T-cell (primary cell): Measurements from ENCODE around the gene CD302. TPM values are rescaled to one million over a fixed set of nuclear protein-coding genes. Genes with fewer than 3 reads are reported as not detected.
A peak's percentile ranks its signal among the peaks of the same experiment; 100 is the strongest.
"Not testable (repeated sequence)": the region's sequence is repeated elsewhere in the genome, so short reads cannot be mapped to it uniquely, and the experiment has no call there.

Experiments used
- ATAC-seq, 4 experiments: fragments of 200-7000 bp in 3 of 4; fragments of 150-1000 bp in 1 of 4; cut with Tn5 transposase; replicated peaks in 1 of 4; 1 replicate in 3 of 4; 2 replicates in 1 of 4; pipeline ENCODE4 v1.10.0; 2021; ENCODE audit warnings: moderate library complexity in 3 of 4, mild to moderate bottlenecking in 2 of 4, moderate number of reproducible peaks in 1 of 4
- CTCF ChIA-PET, 2 donors: fragments of 300-600 bp; sonication (Branson Sonifier 250); formaldehyde crosslinking; loops; one replicate each; lab custom pipeline; 2022; ENCODE audit warnings: antibody characterized with exemption in 2 of 2; lab: Charles Lee
- POLR2A ChIA-PET, 2 donors: fragments of 300-600 bp; sonication (Branson Sonifier 250); formaldehyde crosslinking; loops; one replicate each; lab custom pipeline; 2022; ENCODE audit warnings: antibody characterized with exemption in 2 of 2; lab: Charles Lee
- DNase-seq, 35 experiments: peaks; one replicate each; pipeline versions ENCODE4 v3.0.0 to v3.0.0-alpha.2; 2013 to 2023
- H3K27ac ChIP-seq: one replicate; pipeline ENCODE4 v1.5.1; 2013; ENCODE audit warnings: low read length
- H3K27me3 ChIP-seq, 2 experiments: replicated peaks in 1 of 2; 1 replicate in 1 of 2; 2 replicates in 1 of 2; pipeline versions ENCODE4 v1.6.1 to v1.7.0; 2013; ENCODE audit warnings: low read length in 1 of 2, mixed read lengths in 1 of 2; ENCODE audit not compliant: control insufficient read depth in 2 of 2, insufficient read depth in 2 of 2; ENCODE audit errors: extremely low read depth in 1 of 2
- H3K36me3 ChIP-seq, 2 donors: 1 replicate in 1 of 2; 2 replicates in 1 of 2; pipeline versions ENCODE4 v1.6.1 to v1.7.0; 2013; ENCODE audit warnings: low read length in 1 of 2; ENCODE audit not compliant: control insufficient read depth in 2 of 2, insufficient read depth in 1 of 2; ENCODE audit errors: extremely low read depth in 1 of 2
- H3K4me1 ChIP-seq, 2 experiments: 1 replicate in 1 of 2; 2 replicates in 1 of 2; pipeline versions ENCODE4 v1.6.1 to v1.7.0; 2013; ENCODE audit warnings: low read length in 2 of 2, mixed read lengths in 1 of 2; ENCODE audit not compliant: insufficient read depth in 2 of 2, control insufficient read depth in 1 of 2; ENCODE audit errors: extremely low read depth in 1 of 2
- H3K4me3 ChIP-seq, 2 donors: 1 replicate in 1 of 2; 2 replicates in 1 of 2; pipeline versions ENCODE4 v1.5.1 to v1.7.0; 2013; ENCODE audit warnings: mild to moderate bottlenecking in 2 of 2, low read length in 1 of 2, moderate library complexity in 1 of 2; ENCODE audit not compliant: control insufficient read depth in 1 of 2; ENCODE audit errors: extremely low read depth in 1 of 2
- H3K9me3 ChIP-seq: 2 replicates; pipeline ENCODE4 v1.7.0; 2013
- H3K27ac Mint-ChIP-seq, 2 donors: one replicate each; pipeline ENCODE4 v1.8.0; 2020 to 2021; ENCODE audit warnings: mild to moderate bottlenecking in 2 of 2, mixed read lengths in 2 of 2
- H3K27me3 Mint-ChIP-seq, 2 donors: one replicate each; pipeline ENCODE4 v1.8.0; 2021 to 2022; ENCODE audit warnings: mixed read lengths in 2 of 2
- H3K36me3 Mint-ChIP-seq: one replicate; pipeline ENCODE4 v1.8.0; 2021; ENCODE audit warnings: mixed read lengths
- H3K4me1 Mint-ChIP-seq, 3 donors: one replicate each; pipeline ENCODE4 v1.8.0; 2020 to 2022; ENCODE audit warnings: mixed read lengths in 3 of 3, mild to moderate bottlenecking in 1 of 3
- H3K4me3 Mint-ChIP-seq, 3 donors: one replicate each; pipeline ENCODE4 v1.8.0; 2020 to 2022; ENCODE audit warnings: mild to moderate bottlenecking in 3 of 3, mixed read lengths in 3 of 3, moderate library complexity in 3 of 3
- H3K9me3 Mint-ChIP-seq, 3 donors: one replicate each; pipeline ENCODE4 v1.8.0; 2020 to 2022; ENCODE audit warnings: mixed read lengths in 3 of 3
- WGBS: methylation state at CpG from one replicate; pipeline ENCODE4 v1.1.5; 2013; ENCODE audit warnings: missing lambda C conversion rate; ENCODE audit not compliant: insufficient coverage; 5-methylcytosine and 5-hydroxymethylcytosine counted together
- total RNA-seq, 35 experiments: library from RNA in 6 of 35; stranded (reverse) in 6 of 35; fragments of 120-200 nt in 1 of 35; gene quantifications; one replicate each; pipeline versions ENCODE4 v1.2.1 to v1.2.4 and lab custom pipeline; 2013 to 2026

The CD302 gene
- total RNA-seq, 5 donors from 2014 or later (not counting 1 experiment from before 2014, with no cell fraction given) = 1.0 to 1.6 (median 1.2) TPM

DNA sequence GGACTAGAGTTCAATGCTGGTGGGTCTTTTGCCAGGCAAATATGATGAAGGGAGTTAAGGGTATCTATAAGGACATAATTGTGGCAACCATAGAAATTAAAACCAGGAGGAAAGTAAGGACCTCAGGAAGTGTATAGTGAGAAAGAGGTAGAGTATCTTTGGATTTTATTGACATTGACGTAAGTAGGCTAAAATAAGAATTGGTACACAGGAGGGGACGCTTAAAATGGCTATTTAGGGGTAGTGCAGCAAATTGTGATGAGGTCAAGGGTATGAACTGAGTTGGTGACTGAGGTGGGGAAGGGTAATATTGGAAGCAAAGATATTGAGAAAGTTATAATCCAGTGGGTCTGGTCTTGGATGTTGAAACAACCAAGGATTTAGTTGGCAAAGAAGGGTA lies 43.0 kb downstream of the CD302 start:
- no peaks in the 10 kb centered on the region for H3K27me3 Mint-ChIP-seq
- no peaks in the 10 kb centered on the region for H3K9me3 Mint-ChIP-seq
- H3K4me1 Mint-ChIP-seq = peaks cover 11 to 29% (median 28%) of the 10 kb centered on the region in 3 donors
- H3K27me3 ChIP-seq = no peaks in the 10 kb centered on the region
- no peak overlapping the region for H3K27ac ChIP-seq
- DNase-seq = no peak
- POLR2A ChIA-PET = interaction anchor here in 1 of 2 donors (0.5 kb wide), 1 partner anchor 213 kb away, joined by 3 read pairs; no protein-coding TSS in a partner anchor
- H3K36me3 ChIP-seq = peaks cover 4 to 68% of the 10 kb centered on the region in 2 donors
- H3K9me3 ChIP-seq = no peaks in the 10 kb centered on the region
- no peak for ATAC-seq
- H3K36me3 Mint-ChIP-seq = peaks cover 47% of the 10 kb centered on the region
- no peak overlapping the region for H3K4me3 ChIP-seq
- CTCF ChIA-PET = no interaction called here
- no peak overlapping the region for H3K27ac Mint-ChIP-seq
- H3K4me1 ChIP-seq = peaks cover 0 to 2% of the 10 kb centered on the region in 2 experiments
- WGBS = 93% methylated on average over 2 of the region's 2 CpGs
- no peak overlapping the region for H3K4me3 Mint-ChIP-seq

DNA sequence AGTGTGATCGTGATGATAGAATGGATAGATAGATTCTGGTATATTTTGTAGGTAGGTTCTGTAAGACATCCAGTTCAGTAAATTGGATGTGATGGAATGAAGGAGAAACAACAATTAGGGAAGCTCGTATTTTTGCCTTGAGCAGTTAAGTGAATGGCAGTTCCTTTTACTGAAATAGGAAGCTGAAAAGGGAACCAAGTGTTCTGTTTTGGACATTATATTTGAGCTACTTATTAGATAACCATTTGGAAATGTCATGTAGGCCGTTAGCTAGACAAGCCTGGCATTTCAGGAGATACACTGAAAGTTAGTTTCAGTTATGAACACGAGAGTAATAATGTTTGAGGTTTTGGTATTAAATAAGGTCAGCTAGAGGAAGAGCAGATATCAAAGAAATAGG lies 44.2 kb downstream of the CD302 start:
- Mint-ChIP-seq H3K4me1 (peaks cover 11 to 29% (median 28%) of the 10 kb centered on the region in 3 donors), H3K4me3 (no peak overlapping the region), H3K27me3 (no peaks in the 10 kb centered on the region), H3K27ac (no peak overlapping the region), H3K9me3 (no peaks in the 10 kb centered on the region), H3K36me3 (peaks cover 38% of the 10 kb centered on the region)
- WGBS = 76% methylated on average over 4 of the region's 4 CpGs
- POLR2A ChIA-PET = interaction anchor here in 1 of 2 donors (0.7 kb wide), 1 partner anchor 468 kb away, joined by 3 read pairs; no protein-coding TSS in a partner anchor
- H3K4me3 ChIP-seq = no peak overlapping the region
- H3K27me3 ChIP-seq = no peaks in the 10 kb centered on the region
- ATAC-seq = no peak
- H3K36me3 ChIP-seq = peaks cover 4 to 67% of the 10 kb centered on the region in 2 donors
- CTCF ChIA-PET = no interaction called here
- DNase-seq = no peak
- no peaks in the 10 kb centered on the region for H3K9me3 ChIP-seq
- H3K27ac ChIP-seq = no peak overlapping the region
- H3K4me1 ChIP-seq = peaks cover 0 to 3% of the 10 kb centered on the region in 2 experiments

- peaks cover 4 to 65% of the 10 kb centered on the region in 2 donors for H3K36me3 ChIP-seq
- ChIA-PET POLR2A (no interaction called here), CTCF (no interaction called here)
- peak overlapping the region; percentile 29 to 40 for H3K27ac Mint-ChIP-seq
- no CpG with 5 or more reads among the region's 1 CpG for WGBS
- H3K27me3 ChIP-seq = no peaks in the 10 kb centered on the region
- no peaks in the 10 kb centered on the region for H3K9me3 ChIP-seq
- no peaks in the 10 kb centered on the region for H3K27me3 Mint-ChIP-seq
- DNase-seq = no peak
- H3K4me3 ChIP-seq = no peak overlapping the region
- H3K4me3 Mint-ChIP-seq = no peak overlapping the region
- H3K4me1 ChIP-seq = peaks cover 0 to 3% of the 10 kb centered on the region in 2 experiments
- no peak overlapping the region for H3K27ac ChIP-seq
- H3K9me3 Mint-ChIP-seq = no peaks in the 10 kb centered on the region
- H3K4me1 Mint-ChIP-seq = peaks cover 11 to 32% (median 28%) of the 10 kb centered on the region in 3 donors
- peaks cover 42% of the 10 kb centered on the region for H3K36me3 Mint-ChIP-seq
- ATAC-seq = no peak
These were observed 47.1 kb downstream of the CD302 start for GRCh38 chr2:159750873-159751272.

GRCh38 chr2:159748089-159748488 lies 49.9 kb downstream of the CD302 start:
- H3K4me1 Mint-ChIP-seq = peaks cover 16 to 37% (median 28%) of the 10 kb centered on the region in 3 donors
- H3K36me3 ChIP-seq = peaks cover 5 to 69% of the 10 kb centered on the region in 2 donors
- no peak overlapping the region for H3K4me3 Mint-ChIP-seq
- no peaks in the 10 kb centered on the region for H3K9me3 ChIP-seq
- no peak for DNase-seq
- H3K27ac Mint-ChIP-seq = no peak overlapping the region
- ChIA-PET CTCF (no interaction called here), POLR2A (no interaction called here)
- no peak for ATAC-seq
- no peak overlapping the region for H3K4me3 ChIP-seq
- H3K27me3 Mint-ChIP-seq = no peaks in the 10 kb centered on the region
- peaks cover 0 to 3% of the 10 kb centered on the region in 2 experiments for H3K4me1 ChIP-seq
- WGBS = 97% methylated on average over 8 of the region's 9 CpGs
- H3K36me3 Mint-ChIP-seq = peaks cover 55% of the 10 kb centered on the region
- no peaks in the 10 kb centered on the region for H3K27me3 ChIP-seq
- no peak overlapping the region for H3K27ac ChIP-seq
- H3K9me3 Mint-ChIP-seq = no peaks in the 10 kb centered on the region

- peaks cover 5 to 51% of the 10 kb centered on the region in 2 donors for H3K36me3 ChIP-seq
- peaks cover 46% of the 10 kb centered on the region for H3K36me3 Mint-ChIP-seq
- H3K27ac Mint-ChIP-seq = not testable (repeated sequence)
These were observed 52.8 kb downstream of the CD302 start for GRCh38 chr2:159745237-159745636.

GRCh38 chr2:159744363-159744762 lies 53.6 kb downstream of the CD302 start:
- no peak overlapping the region for H3K4me3 ChIP-seq
- no peaks in the 10 kb centered on the region for H3K27me3 Mint-ChIP-seq
- H3K4me3 Mint-ChIP-seq = no peak overlapping the region
- H3K27ac ChIP-seq = no peak overlapping the region
- no peak overlapping the region for H3K27ac Mint-ChIP-seq
- ChIA-PET CTCF (interaction anchor here in 1 of 2 donors (0.7 to 1.2 kb wide), 2 partner anchors 29 to 61 kb away, joined by 3 to 8 read pairs; no protein-coding TSS in a partner anchor), POLR2A (interaction anchor here (0.5 to 1.0 kb wide), 2 partner anchors 15 to 1869 kb away, joined by 4 to 7 read pairs; no protein-coding TSS in a partner anchor)
- H3K9me3 Mint-ChIP-seq = no peaks in the 10 kb centered on the region
- no peaks in the 10 kb centered on the region for H3K9me3 ChIP-seq
- H3K4me1 ChIP-seq = no peaks in the 10 kb centered on the region
- H3K4me1 Mint-ChIP-seq = peaks cover 26 to 35% (median 29%) of the 10 kb centered on the region in 3 donors
- peaks cover 5 to 44% of the 10 kb centered on the region in 2 donors for H3K36me3 ChIP-seq
- ATAC-seq (no peak), DNase-seq (no peak)
- WGBS = 100% methylated on average over 1 of the region's 3 CpGs
- H3K27me3 ChIP-seq = no peaks in the 10 kb centered on the region
- peaks cover 52% of the 10 kb centered on the region for H3K36me3 Mint-ChIP-seq

More at GRCh38 chr2:159745237-159745636, 52.8 kb downstream of the CD302 start:
- H3K4me3 Mint-ChIP-seq, H3K9me3 ChIP-seq, ATAC-seq, H3K27me3 ChIP-seq, H3K27me3 Mint-ChIP-seq, CTCF ChIA-PET, H3K9me3 Mint-ChIP-seq, H3K27ac ChIP-seq, H3K4me3 ChIP-seq, POLR2A ChIA-PET, DNase-seq, H3K4me1 ChIP-seq: not testable (repeated sequence)
- peaks cover 21 to 27% (median 22%) of the 10 kb centered on the region in 3 donors for H3K4me1 Mint-ChIP-seq
- 100% methylated on average over 2 of the region's 11 CpGs for WGBS
